Jurkat, Clone E6-1 (cell line): ENCODE measurements around the gene HIVEP1. TPM values are rescaled to one million over a fixed set of nuclear protein-coding genes. Genes with fewer than 3 reads are reported as not detected.

Experiments
- DNase-seq: peaks from one replicate; pipeline ENCODE4 v3.0.0-alpha.2; 2011; ENCODE audit warnings: low read depth, low spot score
- H3K4me3 ChIP-seq: 2 replicates; pipeline ENCODE4 v1.5.1; 2011; ENCODE audit warnings: mild to moderate bottlenecking, low read length, control low read depth, moderate library complexity
- polyA plus RNA-seq: library from polyadenylated mRNA; unstranded; fragments of >200 nt; gene quantifications from one replicate; pipeline ENCODE4 v1.2.1, GENCODE V29; 2012; ENCODE audit warnings: missing spikeins; ENCODE audit not compliant: insufficient read length, insufficient read depth

The HIVEP1 gene
- polyA plus RNA-seq = 4.3 TPM

GRCh38 chr6:12012038-12012557 is at the start of gene HIVEP1:
Gene HIVEP1, plus strand, starts transcription at chr6:12012312. Its CDS starts 3,317 bp downstream, at chr6:12015629.
- peak within 1 kb of the TSS; percentile 72 for H3K4me3 ChIP-seq
- DNase-seq = no peak

GRCh38 chr6:11963756-11964500 is 48.2 kb upstream of the HIVEP1 start:
- no peak overlapping the region for H3K4me3 ChIP-seq
- DNase-seq = no peak

- no peak for DNase-seq
- H3K4me3 ChIP-seq = no peak overlapping the region
Measured at GRCh38 chr6:11964729-11965335, 47.3 kb upstream of the HIVEP1 start.

- DNase-seq = no peak
- H3K4me3 ChIP-seq = no peak overlapping the region
Measured at GRCh38 chr6:11965499-11965898, 46.6 kb upstream of the HIVEP1 start.

- H3K4me3 ChIP-seq = no peak overlapping the region
- no peak for DNase-seq
Measured at GRCh38 chr6:11968241-11968806, 43.8 kb upstream of the HIVEP1 start.

- DNase-seq = no peak
- no peak overlapping the region for H3K4me3 ChIP-seq
Measured at GRCh38 chr6:11969092-11969491, 43.0 kb upstream of the HIVEP1 start.

- H3K4me3 ChIP-seq = no peak overlapping the region
- no peak for DNase-seq
Measured at GRCh38 chr6:11970114-11970513, 42.0 kb upstream of the HIVEP1 start.

- no peak for DNase-seq
Measured at GRCh38 chr6:11971154-11971553, 41.0 kb upstream of the HIVEP1 start.

GRCh38 chr6:11972270-11972669 is 39.8 kb upstream of the HIVEP1 start:
- H3K4me3 ChIP-seq = no peak overlapping the region
- peak; percentile 7 for DNase-seq

More at GRCh38 chr6:11971154-11971553, 41.0 kb upstream of the HIVEP1 start:
- H3K4me3 ChIP-seq = no peak overlapping the region

GRCh38 chr6:11972806-11973205 is 39.3 kb upstream of the HIVEP1 start:
- H3K4me3 ChIP-seq = no peak overlapping the region
- no peak for DNase-seq

GRCh38 chr6:11973238-11973637 is 38.9 kb upstream of the HIVEP1 start:
- DNase-seq = no peak
- H3K4me3 ChIP-seq = no peak overlapping the region

GRCh38 chr6:11974089-11974488 is 38.0 kb upstream of the HIVEP1 start:
- no peak overlapping the region for H3K4me3 ChIP-seq
- DNase-seq = no peak

- peak; percentile 32 for DNase-seq
- H3K4me3 ChIP-seq = no peak overlapping the region
Measured at GRCh38 chr6:11975353-11975977, 36.6 kb upstream of the HIVEP1 start.

GRCh38 chr6:11976489-11976888 is 35.6 kb upstream of the HIVEP1 start:
- no peak overlapping the region for H3K4me3 ChIP-seq
- DNase-seq = no peak

- H3K4me3 ChIP-seq = no peak overlapping the region
- DNase-seq = no peak
Measured at GRCh38 chr6:11977193-11977592, 34.9 kb upstream of the HIVEP1 start.

- no peak for DNase-seq
- H3K4me3 ChIP-seq = no peak overlapping the region
Measured at GRCh38 chr6:11977738-11978137, 34.4 kb upstream of the HIVEP1 start.

- no peak overlapping the region for H3K4me3 ChIP-seq
- DNase-seq = no peak
Measured at GRCh38 chr6:11978169-11978987, 33.7 kb upstream of the HIVEP1 start.

GRCh38 chr6:11979866-11980265 is 32.2 kb upstream of the HIVEP1 start:
- H3K4me3 ChIP-seq = no peak overlapping the region
- DNase-seq = no peak

- no peak overlapping the region for H3K4me3 ChIP-seq
- no peak for DNase-seq
Measured at GRCh38 chr6:11983306-11983705, 28.8 kb upstream of the HIVEP1 start.
